ENCODE data around the gene SYT14. TPM values are rescaled to one million over a fixed set of nuclear protein-coding genes. Genes with fewer than 3 reads are reported as not detected.

Gene SYT14
- total RNA-seq, 1 experiment from 2014 or later = 2.1 TPM

DNA sequence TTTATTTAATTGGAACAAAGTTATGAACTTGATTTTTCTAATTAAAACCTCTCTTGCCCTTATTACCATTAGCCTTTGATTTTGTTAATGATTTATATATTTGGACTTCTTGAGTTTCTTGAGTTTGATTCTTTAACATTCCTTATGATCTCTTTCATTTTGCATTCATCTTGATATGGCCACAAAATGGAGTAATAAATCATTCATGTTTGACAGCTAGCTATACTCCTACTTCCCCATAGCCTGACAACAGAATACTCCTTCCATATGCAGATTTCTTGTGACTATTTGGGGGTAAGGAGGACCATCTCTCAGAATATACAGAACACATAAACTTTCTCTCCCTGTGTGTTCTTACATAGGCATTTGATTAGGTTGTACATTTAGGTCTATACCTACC is 119.6 kb downstream of the SYT14 start:
- Mint-ChIP-seq H3K4me1 (ENCODE audit: low read depth, unreplicated experiment) (no peaks in the 10 kb centered on the region), H3K4me3 (ENCODE audit: low read depth, unreplicated experiment) (no peak overlapping the region), H3K36me3 (ENCODE audit: insufficient read depth, unreplicated experiment) (no peaks in the 10 kb centered on the region), H3K27me3 (ENCODE audit: unreplicated experiment) (no peaks in the 10 kb centered on the region), H3K27ac (ENCODE audit: unreplicated experiment) (no peak overlapping the region), H3K9me3 (ENCODE audit: low read depth, unreplicated experiment) (no peaks in the 10 kb centered on the region)
- intact Hi-C loops (cut with micrococcal nuclease; ENCODE audit: unreplicated experiment) = no loop called here
- no peak for DNase-seq
- TF ChIP-seq, protein P1, sequence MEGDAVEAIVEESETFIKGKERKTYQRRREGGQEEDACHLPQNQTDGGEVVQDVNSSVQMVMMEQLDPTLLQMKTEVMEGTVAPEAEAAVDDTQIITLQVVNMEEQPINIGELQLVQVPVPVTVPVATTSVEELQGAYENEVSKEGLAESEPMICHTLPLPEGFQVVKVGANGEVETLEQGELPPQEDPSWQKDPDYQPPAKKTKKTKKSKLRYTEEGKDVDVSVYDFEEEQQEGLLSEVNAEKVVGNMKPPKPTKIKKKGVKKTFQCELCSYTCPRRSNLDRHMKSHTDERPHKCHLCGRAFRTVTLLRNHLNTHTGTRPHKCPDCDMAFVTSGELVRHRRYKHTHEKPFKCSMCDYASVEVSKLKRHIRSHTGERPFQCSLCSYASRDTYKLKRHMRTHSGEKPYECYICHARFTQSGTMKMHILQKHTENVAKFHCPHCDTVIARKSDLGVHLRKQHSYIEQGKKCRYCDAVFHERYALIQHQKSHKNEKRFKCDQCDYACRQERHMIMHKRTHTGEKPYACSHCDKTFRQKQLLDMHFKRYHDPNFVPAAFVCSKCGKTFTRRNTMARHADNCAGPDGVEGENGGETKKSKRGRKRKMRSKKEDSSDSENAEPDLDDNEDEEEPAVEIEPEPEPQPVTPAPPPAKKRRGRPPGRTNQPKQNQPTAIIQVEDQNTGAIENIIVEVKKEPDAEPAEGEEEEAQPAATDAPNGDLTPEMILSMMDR (IDR thresholded peaks at IDR 0.05; ENCODE audit: unreplicated experiment) = no peak
- BruUV-seq (replicated peaks) = no TSS peak
- CTCF ChIA-PET = no interaction called here

DNA sequence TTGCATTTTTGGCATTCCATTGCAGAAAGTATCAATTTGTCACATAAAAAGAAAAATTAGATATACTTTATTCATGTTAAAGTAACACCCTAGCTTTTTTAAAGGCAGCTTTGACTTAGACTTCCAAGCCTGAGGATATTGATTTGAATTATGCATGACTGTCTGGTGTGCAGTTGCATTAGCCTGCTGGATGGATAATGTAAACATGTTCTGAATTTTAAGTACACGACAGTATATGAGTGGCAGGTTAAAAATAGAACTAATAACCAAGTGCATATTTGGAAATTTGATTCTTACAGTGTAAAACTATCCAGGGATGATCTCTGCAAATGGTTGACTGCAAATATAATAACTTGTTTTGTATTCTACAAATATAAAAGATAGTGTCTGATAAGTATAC is 124.0 kb downstream of the SYT14 start:
- TF ChIP-seq, protein P1 (IDR thresholded peaks at IDR 0.05; ENCODE audit: unreplicated experiment) = no peak
- H3K4me1 Mint-ChIP-seq (ENCODE audit: low read depth, unreplicated experiment) = no peaks in the 10 kb centered on the region
- H3K4me3 Mint-ChIP-seq (ENCODE audit: low read depth, unreplicated experiment) = no peak overlapping the region
- no peak for DNase-seq
- no peak overlapping the region for H3K27ac Mint-ChIP-seq (ENCODE audit: unreplicated experiment)
- no peaks in the 10 kb centered on the region for H3K9me3 Mint-ChIP-seq (ENCODE audit: low read depth, unreplicated experiment)
- CTCF ChIA-PET = no interaction called here
- intact Hi-C loops (cut with micrococcal nuclease; ENCODE audit: unreplicated experiment) = no loop called here
- H3K27me3 Mint-ChIP-seq (ENCODE audit: unreplicated experiment) = no peaks in the 10 kb centered on the region
- H3K36me3 Mint-ChIP-seq (ENCODE audit: insufficient read depth, unreplicated experiment) = no peaks in the 10 kb centered on the region
- no TSS peak for BruUV-seq (replicated peaks)

DNA sequence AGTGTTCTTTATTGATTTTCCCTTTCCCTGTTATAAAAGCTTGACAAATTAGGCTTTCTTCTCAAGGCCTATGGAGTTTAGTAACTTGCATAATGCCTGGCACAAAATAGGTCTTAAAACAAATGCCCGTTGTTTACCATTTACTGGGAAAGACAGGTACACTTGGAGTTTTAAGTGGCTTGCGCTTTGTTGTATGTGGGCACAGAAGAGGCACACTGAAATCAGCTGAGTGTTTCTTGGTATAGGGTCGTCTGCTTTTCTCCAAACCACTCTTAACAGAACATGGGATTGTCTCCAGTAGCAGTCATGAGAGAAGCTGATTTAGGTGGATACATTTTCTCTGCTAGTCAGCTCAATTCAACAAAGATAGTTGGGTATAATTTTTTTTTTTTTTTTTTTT is 132.5 kb downstream of the SYT14 start:
- BruUV-seq (replicated peaks) = no TSS peak
- CTCF ChIA-PET = no interaction called here
- H3K27me3 Mint-ChIP-seq (ENCODE audit: unreplicated experiment) = no peaks in the 10 kb centered on the region

DNA sequence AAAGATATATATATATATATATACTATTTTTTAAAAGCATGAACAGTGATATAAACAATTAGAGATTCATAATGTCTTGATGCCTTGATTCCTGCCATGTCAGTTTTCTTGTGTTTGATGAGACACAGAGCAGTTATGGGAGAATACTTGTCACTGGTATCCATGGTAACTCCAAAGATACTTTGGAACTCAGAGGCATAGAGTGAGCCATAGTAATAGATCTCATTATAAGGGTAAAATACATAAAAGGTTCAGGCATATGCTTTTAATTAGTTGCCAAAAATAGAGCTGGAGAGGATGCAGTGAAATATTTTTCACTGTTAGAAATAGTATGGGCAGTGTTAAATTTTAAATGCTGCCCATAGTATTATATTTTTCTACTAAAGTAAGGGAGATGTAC is 134.1 kb downstream of the SYT14 start:
- no peaks in the 10 kb centered on the region for H3K27me3 Mint-ChIP-seq (ENCODE audit: unreplicated experiment)
- H3K27ac Mint-ChIP-seq (ENCODE audit: unreplicated experiment) = no peak overlapping the region
- no peaks in the 10 kb centered on the region for H3K36me3 Mint-ChIP-seq (ENCODE audit: insufficient read depth, unreplicated experiment)
- CTCF ChIA-PET = no interaction called here
- no peaks in the 10 kb centered on the region for H3K4me1 Mint-ChIP-seq (ENCODE audit: low read depth, unreplicated experiment)
- intact Hi-C loops (cut with micrococcal nuclease; ENCODE audit: unreplicated experiment) = no loop called here
- TF ChIP-seq, protein P1 (IDR thresholded peaks at IDR 0.05; ENCODE audit: unreplicated experiment) = no peak
- no peak overlapping the region for H3K4me3 Mint-ChIP-seq (ENCODE audit: low read depth, unreplicated experiment)
- H3K9me3 Mint-ChIP-seq (ENCODE audit: low read depth, unreplicated experiment) = no peaks in the 10 kb centered on the region
- BruUV-seq (replicated peaks) = no TSS peak
- DNase-seq = no peak

More for the DNA sequence above, 132.5 kb downstream of the SYT14 start:
- TF ChIP-seq, protein P1 (IDR thresholded peaks at IDR 0.05; ENCODE audit: unreplicated experiment) = no peak
- no peak for DNase-seq
- Mint-ChIP-seq H3K4me3 (ENCODE audit: low read depth, unreplicated experiment) (no peak overlapping the region), H3K36me3 (ENCODE audit: insufficient read depth, unreplicated experiment) (no peaks in the 10 kb centered on the region), H3K9me3 (ENCODE audit: low read depth, unreplicated experiment) (no peaks in the 10 kb centered on the region), H3K4me1 (ENCODE audit: low read depth, unreplicated experiment) (no peaks in the 10 kb centered on the region), H3K27ac (ENCODE audit: unreplicated experiment) (no peak overlapping the region)
- intact Hi-C loops (cut with micrococcal nuclease; ENCODE audit: unreplicated experiment) = no loop called here

Data from Calu3 (cell line).